Measurements from ENCODE around the gene ANKS1A.
A peak's percentile ranks its signal among the peaks of the same experiment; 100 is the strongest.

Gene ANKS1A

DNA sequence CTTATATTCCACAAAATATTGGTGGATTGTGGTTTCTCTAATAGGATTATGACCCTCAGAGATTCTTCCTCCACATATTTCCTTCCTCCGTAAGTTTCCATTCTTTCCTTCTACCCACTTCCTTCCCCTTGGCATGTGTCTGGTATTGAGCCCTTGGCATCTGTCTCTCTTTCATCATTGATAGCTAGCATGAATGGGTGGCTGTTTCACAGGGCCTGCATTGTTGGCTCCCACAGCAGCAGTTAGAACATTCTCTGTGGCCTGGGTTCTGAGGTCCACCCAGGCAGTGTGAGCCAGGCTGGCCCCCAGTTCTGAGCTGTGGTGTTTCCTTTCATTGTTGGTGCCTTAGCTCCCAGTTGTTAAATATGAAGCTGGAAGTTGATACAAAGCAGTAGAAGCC, 125.3 kb downstream of the ANKS1A start:
- no peak overlapping the region for H3K27ac ChIP-seq (ENCODE audit: extremely low read depth, low read depth, low read length)
- peaks cover 14% of the 10 kb centered on the region for H3K4me1 ChIP-seq (ENCODE audit: control insufficient read depth, insufficient read depth, low read length)
- no peak overlapping the region for H3K4me3 ChIP-seq (ENCODE audit: low read depth, low read length)
- ChIA-PET CTCF (interaction anchor here (0.5 to 2.3 kb wide), 3 partner anchors 27 to 539 kb away, joined by 4 to 16 read pairs (median 4); no protein-coding TSS in a partner anchor), POLR2A (no interaction called here)
- H3K36me3 ChIP-seq (ENCODE audit: control insufficient read depth in 2 of 2, insufficient read depth in 1 of 2, low read length in 2 of 2), result peaks cover 0 to 9% of the 10 kb centered on the region in 2 experiments; a peak in 1 of 3 replicates
- TF ChIP-seq, protein P1, sequence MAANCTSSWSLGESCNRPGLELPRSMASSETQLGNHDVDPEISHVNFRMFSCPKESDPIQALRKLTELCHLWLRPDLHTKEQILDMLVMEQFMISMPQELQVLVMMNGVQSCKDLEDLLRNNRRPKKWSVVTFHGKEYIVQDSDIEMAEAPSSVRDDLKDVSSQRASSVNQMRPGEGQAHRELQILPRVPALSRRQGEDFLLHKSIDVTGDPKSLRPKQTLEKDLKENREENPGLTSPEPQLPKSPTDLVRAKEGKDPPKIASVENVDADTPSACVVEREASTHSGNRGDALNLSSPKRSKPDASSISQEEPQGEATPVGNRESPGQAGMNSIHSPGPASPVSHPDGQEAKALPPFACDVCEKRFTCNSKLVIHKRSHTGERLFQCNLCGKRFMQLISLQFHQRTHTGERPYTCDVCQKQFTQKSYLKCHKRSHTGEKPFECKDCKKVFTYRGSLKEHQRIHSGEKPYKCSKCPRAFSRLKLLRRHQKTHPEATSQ (tag by site-specific recombination; IDR thresholded peaks at IDR 0.05), result no peak
- no peak for TF ChIP-seq ZNF843 (tag by site-specific recombination; IDR thresholded peaks at IDR 0.05)
- H3K9me3 ChIP-seq (ENCODE audit: control insufficient read depth, insufficient read depth, low read depth, low read length), result no peaks in the 10 kb centered on the region

DNA sequence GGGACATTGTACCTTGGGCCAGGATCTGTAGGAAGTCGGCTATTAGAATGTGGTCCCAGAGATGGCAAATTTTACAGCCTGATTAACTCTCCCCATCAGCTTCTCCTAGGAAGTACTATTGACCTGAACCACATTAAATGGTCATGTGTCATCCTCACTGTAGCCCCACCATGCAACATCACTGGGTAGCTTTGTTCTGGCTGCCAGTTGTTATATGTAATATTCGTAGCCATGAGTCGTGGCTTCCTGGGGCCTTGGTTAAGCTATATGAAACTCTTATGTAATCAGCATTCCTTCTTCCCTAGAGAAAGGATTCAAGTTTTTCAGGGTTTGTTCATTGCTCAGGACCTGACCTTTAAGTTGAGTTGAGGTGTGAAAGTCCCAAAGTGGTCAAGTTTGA, 125.7 kb downstream of the ANKS1A start:
- Histone ChIP-seq H3K36me3 (ENCODE audit: control insufficient read depth in 2 of 2, insufficient read depth in 1 of 2, low read length in 2 of 2) (peaks cover 0 to 9% of the 10 kb centered on the region in 2 experiments; a peak in 1 of 3 replicates), H3K4me3 (ENCODE audit: low read depth, low read length) (no peak overlapping the region), H3K9me3 (ENCODE audit: control insufficient read depth, insufficient read depth, low read depth, low read length) (no peaks in the 10 kb centered on the region), H3K27ac (ENCODE audit: extremely low read depth, low read depth, low read length) (no peak overlapping the region), H3K4me1 (ENCODE audit: control insufficient read depth, insufficient read depth, low read length) (peaks cover 14% of the 10 kb centered on the region)
- TF ChIP-seq ZEB2 (tag by site-specific recombination; IDR thresholded peaks at IDR 0.05) (0 out of 2 replicates have a peak, but pooled peaks have one; percentile 24), TRIM28 (IDR thresholded peaks at IDR 0.05; ENCODE audit: borderline replicate concordance, low read length) (no peak), ZBTB8A (tag by site-specific recombination; IDR thresholded peaks at IDR 0.05) (no peak), ZNF600 (tag by site-specific recombination; IDR thresholded peaks at IDR 0.05) (peak; percentile 70)
- TF ChIP-seq, protein P1 (tag by site-specific recombination; IDR thresholded peaks at IDR 0.05), result no peak
- POLR2A ChIA-PET, result no interaction called here
- CTCF ChIA-PET, result interaction anchor here (0.5 to 2.3 kb wide), 2 partner anchors 28 to 539 kb away, joined by 4 to 16 read pairs; no protein-coding TSS in a partner anchor

DNA sequence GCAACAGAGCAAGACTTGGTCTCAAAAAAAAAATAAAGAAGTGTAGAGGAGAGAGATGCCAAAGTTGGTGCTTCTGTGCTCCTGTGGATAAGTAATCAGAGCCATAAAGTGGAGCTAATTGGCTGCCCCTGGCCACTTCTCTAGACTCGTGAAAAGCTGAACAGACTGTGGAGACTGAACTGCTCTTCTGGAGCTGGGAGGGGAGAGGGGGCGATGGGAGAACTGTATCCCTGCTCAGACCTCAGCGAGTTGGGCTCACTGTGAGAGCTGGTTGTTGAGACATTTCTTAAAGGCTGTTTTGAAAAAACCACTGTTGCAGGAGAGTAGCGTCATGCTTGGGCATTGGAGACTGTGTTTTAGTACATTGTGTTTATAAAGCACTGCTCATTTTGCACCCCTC, 126.4 kb downstream of the ANKS1A start:
- H3K4me1 ChIP-seq (ENCODE audit: control insufficient read depth, insufficient read depth, low read length), result peaks cover 14% of the 10 kb centered on the region

More for the DNA sequence above, 126.4 kb downstream of the ANKS1A start:
- no peak for TF ChIP-seq SP2 (tag by site-specific recombination; IDR thresholded peaks at IDR 0.05)
- TF ChIP-seq, protein P2, sequence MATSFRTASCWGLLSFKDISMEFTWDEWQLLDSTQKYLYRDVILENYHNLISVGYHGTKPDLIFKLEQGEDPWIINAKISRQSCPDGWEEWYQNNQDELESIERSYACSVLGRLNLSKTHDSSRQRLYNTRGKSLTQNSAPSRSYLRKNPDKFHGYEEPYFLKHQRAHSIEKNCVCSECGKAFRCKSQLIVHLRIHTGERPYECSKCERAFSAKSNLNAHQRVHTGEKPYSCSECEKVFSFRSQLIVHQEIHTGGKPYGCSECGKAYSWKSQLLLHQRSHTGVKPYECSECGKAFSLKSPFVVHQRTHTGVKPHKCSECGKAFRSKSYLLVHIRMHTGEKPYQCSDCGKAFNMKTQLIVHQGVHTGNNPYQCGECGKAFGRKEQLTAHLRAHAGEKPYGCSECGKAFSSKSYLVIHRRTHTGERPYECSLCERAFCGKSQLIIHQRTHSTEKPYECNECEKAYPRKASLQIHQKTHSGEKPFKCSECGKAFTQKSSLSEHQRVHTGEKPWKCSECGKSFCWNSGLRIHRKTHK (tag by site-specific recombination; IDR thresholded peaks at IDR 0.05), result no peak
- TF ChIP-seq ZNF350 (tag by site-specific recombination; IDR thresholded peaks at IDR 0.05), result no peak
- TF ChIP-seq, protein P3, sequence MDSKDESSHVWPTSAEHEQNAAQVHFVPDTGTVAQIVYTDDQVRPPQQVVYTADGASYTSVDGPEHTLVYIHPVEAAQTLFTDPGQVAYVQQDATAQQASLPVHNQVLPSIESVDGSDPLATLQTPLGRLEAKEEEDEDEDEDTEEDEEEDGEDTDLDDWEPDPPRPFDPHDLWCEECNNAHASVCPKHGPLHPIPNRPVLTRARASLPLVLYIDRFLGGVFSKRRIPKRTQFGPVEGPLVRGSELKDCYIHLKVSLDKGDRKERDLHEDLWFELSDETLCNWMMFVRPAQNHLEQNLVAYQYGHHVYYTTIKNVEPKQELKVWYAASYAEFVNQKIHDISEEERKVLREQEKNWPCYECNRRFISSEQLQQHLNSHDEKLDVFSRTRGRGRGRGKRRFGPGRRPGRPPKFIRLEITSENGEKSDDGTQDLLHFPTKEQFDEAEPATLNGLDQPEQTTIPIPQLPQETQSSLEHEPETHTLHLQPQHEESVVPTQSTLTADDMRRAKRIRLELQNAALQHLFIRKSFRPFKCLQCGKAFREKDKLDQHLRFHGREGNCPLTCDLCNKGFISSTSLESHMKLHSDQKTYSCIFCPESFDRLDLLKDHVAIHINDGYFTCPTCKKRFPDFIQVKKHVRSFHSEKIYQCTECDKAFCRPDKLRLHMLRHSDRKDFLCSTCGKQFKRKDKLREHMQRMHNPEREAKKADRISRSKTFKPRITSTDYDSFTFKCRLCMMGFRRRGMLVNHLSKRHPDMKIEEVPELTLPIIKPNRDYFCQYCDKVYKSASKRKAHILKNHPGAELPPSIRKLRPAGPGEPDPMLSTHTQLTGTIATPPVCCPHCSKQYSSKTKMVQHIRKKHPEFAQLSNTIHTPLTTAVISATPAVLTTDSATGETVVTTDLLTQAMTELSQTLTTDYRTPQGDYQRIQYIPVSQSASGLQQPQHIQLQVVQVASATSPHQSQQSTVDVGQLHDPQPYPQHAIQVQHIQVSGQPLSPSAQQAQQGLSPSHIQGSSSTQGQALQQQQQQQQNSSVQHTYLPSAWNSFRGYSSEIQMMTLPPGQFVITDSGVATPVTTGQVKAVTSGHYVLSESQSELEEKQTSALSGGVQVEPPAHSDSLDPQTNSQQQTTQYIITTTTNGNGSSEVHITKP (tag by site-specific recombination; IDR thresholded peaks at IDR 0.05), result no peak
- TF ChIP-seq ZNF121 (tag by site-specific recombination; IDR thresholded peaks at IDR 0.05), result no peak
- TF ChIP-seq ZNF701 (tag by site-specific recombination; IDR thresholded peaks at IDR 0.05), result no peak
- no peak for TF ChIP-seq OSR2 (tag by site-specific recombination; IDR thresholded peaks at IDR 0.05)
- no peak for TF ChIP-seq ZNF324 (tag by site-specific recombination; IDR thresholded peaks at IDR 0.05)
- no peak for TF ChIP-seq IKZF3 (tag by site-specific recombination; IDR thresholded peaks at IDR 0.05)
- H3K9me3 ChIP-seq (ENCODE audit: control insufficient read depth, insufficient read depth, low read depth, low read length), result no peaks in the 10 kb centered on the region
- no peak overlapping the region for H3K4me3 ChIP-seq (ENCODE audit: low read depth, low read length)
- H3K36me3 ChIP-seq (ENCODE audit: control insufficient read depth in 2 of 2, insufficient read depth in 1 of 2, low read length in 2 of 2), result peaks cover 0 to 9% of the 10 kb centered on the region in 2 experiments; a peak in 1 of 3 replicates
- POLR2A ChIA-PET, result no interaction called here
- CTCF ChIA-PET, result interaction anchor here (0.6 to 2.3 kb wide), 7 partner anchors 13 to 125 kb away, joined by 3 to 16 read pairs (median 3); no protein-coding TSS in a partner anchor
- H3K27ac ChIP-seq (ENCODE audit: extremely low read depth, low read depth, low read length), result no peak overlapping the region

Data from HEK293 (cell line).